ENCODE results near the gene PIGT.

PIGT gene

DNA sequence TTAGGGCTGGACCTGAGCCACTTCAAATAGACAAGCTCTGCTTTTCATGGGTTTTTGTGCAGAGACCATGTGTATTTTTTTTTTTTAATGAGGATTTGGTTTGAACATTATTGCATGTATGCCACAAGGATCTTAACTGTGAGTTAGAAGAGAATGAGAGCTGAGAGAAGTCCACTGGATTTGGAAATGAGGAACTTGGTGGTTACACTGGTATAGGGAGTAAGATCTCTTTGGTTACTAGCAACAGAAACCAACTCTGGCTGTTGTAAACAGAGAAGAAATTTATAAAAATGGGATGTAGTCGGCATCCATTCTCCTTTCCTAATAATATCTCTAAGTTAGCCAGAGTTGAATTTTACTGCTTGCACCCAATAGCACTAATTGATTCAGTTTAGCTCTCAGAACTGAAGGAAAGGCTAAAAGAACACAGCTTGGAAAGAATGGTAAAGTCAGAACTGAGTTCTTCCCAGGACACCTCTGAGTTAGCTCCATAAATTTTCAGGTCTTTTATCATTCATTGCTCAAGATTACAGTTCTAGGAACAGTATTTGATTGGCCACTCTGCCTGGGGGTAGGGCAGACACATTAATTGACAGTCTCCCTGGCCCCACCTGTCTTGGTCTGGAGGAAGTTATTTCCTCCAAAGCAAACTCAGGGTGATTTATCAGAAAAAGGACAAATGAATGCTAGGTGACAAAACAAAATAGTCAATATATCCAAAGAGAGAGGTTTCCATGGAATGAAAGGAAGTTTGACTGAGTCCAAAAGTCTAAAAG is 49.7 kb downstream of the PIGT start:
- ChIA-PET CTCF (interaction anchor here (0.9 to 1.5 kb wide), 3 partner anchors 16 to 143 kb away, joined by 3 to 6 read pairs (median 5); no protein-coding TSS in a partner anchor), POLR2A (no interaction called here)
- no peak for DNase-seq (ENCODE audit: extremely low spot score)
- no peak for TF ChIP-seq LEF1 (IDR thresholded peaks at IDR 0.05; ENCODE audit: borderline replicate concordance)
- TF ChIP-seq CTBP1 (IDR thresholded peaks at IDR 0.05; ENCODE audit: borderline replicate concordance): no peak
- TF ChIP-seq, protein P1, sequence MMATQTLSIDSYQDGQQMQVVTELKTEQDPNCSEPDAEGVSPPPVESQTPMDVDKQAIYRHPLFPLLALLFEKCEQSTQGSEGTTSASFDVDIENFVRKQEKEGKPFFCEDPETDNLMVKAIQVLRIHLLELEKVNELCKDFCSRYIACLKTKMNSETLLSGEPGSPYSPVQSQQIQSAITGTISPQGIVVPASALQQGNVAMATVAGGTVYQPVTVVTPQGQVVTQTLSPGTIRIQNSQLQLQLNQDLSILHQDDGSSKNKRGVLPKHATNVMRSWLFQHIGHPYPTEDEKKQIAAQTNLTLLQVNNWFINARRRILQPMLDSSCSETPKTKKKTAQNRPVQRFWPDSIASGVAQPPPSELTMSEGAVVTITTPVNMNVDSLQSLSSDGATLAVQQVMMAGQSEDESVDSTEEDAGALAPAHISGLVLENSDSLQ (IDR thresholded peaks at IDR 0.05): no peak

DNA sequence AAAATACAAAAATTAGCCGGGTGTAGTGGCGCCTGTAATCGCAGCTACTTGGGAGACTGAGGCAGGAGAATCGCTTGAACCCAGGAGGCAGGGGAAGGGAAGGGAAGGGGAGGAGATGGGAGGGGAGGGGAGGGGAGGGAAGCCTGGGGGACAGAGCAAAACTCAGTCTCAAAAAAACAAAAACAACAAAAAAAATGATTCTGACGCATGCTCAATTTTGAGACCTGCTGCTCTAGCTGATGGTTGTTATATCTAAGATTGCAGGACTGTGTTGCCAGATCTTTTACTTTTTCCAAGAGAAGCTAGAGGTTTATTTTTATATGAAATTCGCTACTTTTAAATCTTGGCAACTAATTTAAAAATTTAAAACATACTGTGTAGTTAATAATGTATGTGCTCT is 51.2 kb downstream of the PIGT start:
- CTCF ChIA-PET: interaction anchor here (1.3 kb wide), 1 partner anchor 304 kb away, joined by 3 read pairs; no protein-coding TSS in a partner anchor
- POLR2A ChIA-PET: no interaction called here
- TF ChIP-seq SP1 (IDR thresholded peaks at IDR 0.05) (no peak), CTBP1 (IDR thresholded peaks at IDR 0.05; ENCODE audit: borderline replicate concordance) (no peak), FOXA1 (IDR thresholded peaks at IDR 0.05) (no peak), ARNT (IDR thresholded peaks at IDR 0.05) (no peak), TARDBP (IDR thresholded peaks at IDR 0.05) (no peak), ELF4 (IDR thresholded peaks at IDR 0.05) (no peak), NFRKB (IDR thresholded peaks at IDR 0.05) (no peak), L3MBTL2 (conservative IDR thresholded peaks at IDR 0.05) (no peak), HDGF (IDR thresholded peaks at IDR 0.05; ENCODE audit: borderline replicate concordance) (no peak), FOXM1 (IDR thresholded peaks at IDR 0.05; ENCODE audit: borderline replicate concordance) (no peak), LEF1 (IDR thresholded peaks at IDR 0.05; ENCODE audit: borderline replicate concordance) (no peak), ZNF384 (IDR thresholded peaks at IDR 0.05) (no peak), BHLHE40 (IDR thresholded peaks at IDR 0.05; ENCODE audit: borderline replicate concordance) (no peak), SUZ12 (IDR thresholded peaks at IDR 0.05) (no peak)
- TF ChIP-seq, protein P1 (IDR thresholded peaks at IDR 0.05): no peak
- no peak for DNase-seq (ENCODE audit: extremely low spot score)

DNA sequence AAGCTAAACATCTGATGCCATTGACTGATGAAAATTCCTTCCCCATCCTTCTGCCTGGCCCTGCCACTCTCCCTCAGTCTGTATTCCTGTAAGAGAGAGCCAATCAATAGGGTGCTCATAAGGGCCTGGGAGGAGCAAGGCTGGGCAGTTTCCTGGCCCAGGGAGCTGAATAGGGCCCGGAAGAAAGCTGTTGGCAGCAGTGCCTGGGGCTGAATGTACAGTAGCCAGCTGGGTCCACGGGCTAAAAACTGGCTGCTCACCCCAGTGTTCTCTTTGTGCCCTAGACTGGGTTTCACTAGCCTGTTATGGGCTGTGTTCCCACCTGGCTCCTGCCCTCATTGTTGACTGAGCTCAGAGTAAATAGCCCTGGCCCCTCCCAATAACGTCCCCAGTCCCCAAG is 51.9 kb downstream of the PIGT start:
- DNase-seq (ENCODE audit: extremely low spot score): no peak
- POLR2A ChIA-PET: no interaction called here
- no peak for TF ChIP-seq HDGF (IDR thresholded peaks at IDR 0.05; ENCODE audit: borderline replicate concordance)
- no peak for TF ChIP-seq NFRKB (IDR thresholded peaks at IDR 0.05)
- TF ChIP-seq SP1 (IDR thresholded peaks at IDR 0.05): no peak
- no peak for TF ChIP-seq SUZ12 (IDR thresholded peaks at IDR 0.05)
- no peak for TF ChIP-seq ELF4 (IDR thresholded peaks at IDR 0.05)
- TF ChIP-seq ZNF384 (IDR thresholded peaks at IDR 0.05): no peak
- TF ChIP-seq LEF1 (IDR thresholded peaks at IDR 0.05; ENCODE audit: borderline replicate concordance): no peak
- TF ChIP-seq BHLHE40 (IDR thresholded peaks at IDR 0.05; ENCODE audit: borderline replicate concordance): no peak
- TF ChIP-seq, protein P1 (IDR thresholded peaks at IDR 0.05): no peak
- TF ChIP-seq FOXK2 (IDR thresholded peaks at IDR 0.05): no peak
- no peak for TF ChIP-seq FOXA1 (IDR thresholded peaks at IDR 0.05)
- no peak for TF ChIP-seq TARDBP (IDR thresholded peaks at IDR 0.05)
- no peak for TF ChIP-seq ARNT (IDR thresholded peaks at IDR 0.05)
- TF ChIP-seq L3MBTL2 (conservative IDR thresholded peaks at IDR 0.05): no peak
- TF ChIP-seq FOXM1 (IDR thresholded peaks at IDR 0.05; ENCODE audit: borderline replicate concordance): no peak
- TF ChIP-seq CTBP1 (IDR thresholded peaks at IDR 0.05; ENCODE audit: borderline replicate concordance): no peak
- CTCF ChIA-PET: interaction anchor here (0.6 to 1.3 kb wide), 3 partner anchors 18 to 305 kb away, joined by 3 to 4 read pairs (median 4); no protein-coding TSS in a partner anchor

DNA sequence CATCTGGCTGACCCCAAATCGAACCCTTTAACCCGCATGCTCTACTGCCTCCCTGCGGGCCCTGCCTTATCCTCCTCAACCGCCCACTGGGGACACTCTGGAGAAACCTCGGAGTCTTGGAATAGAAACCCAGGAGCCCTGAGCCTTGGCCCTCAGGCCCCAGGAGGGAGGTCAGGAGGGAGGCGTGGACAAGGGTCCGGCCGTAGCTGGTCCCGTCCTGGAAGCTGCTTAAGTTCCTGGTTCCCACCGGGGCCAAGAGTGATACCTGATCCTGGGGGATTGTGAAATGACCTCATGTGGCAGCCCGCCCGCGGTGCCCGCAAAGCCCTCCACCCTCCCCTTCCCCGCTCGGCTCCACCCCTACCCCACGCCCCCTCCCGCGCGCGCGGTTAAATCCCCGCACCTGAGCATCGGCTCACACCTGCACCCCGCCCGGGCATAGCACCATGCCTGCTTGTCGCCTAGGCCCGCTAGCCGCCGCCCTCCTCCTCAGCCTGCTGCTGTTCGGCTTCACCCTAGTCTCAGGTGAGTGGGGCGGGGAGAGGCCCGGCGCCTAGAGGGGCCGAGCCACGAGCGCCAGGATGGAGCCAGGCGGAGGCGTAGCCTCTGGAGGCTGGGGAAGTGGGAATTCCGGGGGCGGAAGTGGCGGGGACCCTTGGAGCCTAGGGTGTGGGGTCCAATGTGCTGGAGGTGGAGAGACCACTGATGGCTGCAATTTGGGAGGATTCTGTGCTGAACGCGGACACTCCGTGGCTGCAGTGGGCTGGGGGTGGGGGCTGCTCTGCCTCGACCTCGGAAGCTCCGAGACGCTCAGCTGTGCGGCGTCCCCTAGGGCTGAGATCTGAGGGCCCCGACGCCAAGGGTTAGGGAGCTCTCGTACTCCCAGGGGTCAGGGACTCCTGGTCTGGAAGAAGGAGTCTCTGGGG is 53.7 kb downstream of the PIGT start, which contains the start of gene WFDC2:
WFDC2 (plus strand) TSS at position 418 of the 926 bp plus-strand sequence; CDS start at position 447, 29 bp downstream.
- ChIA-PET POLR2A (no interaction called here), CTCF (no interaction called here)
- no peak for DNase-seq (ENCODE audit: extremely low spot score)
- no peak for TF ChIP-seq ZNF384 (IDR thresholded peaks at IDR 0.05)
- no peak for TF ChIP-seq SUZ12 (IDR thresholded peaks at IDR 0.05)
- TF ChIP-seq ELF4 (IDR thresholded peaks at IDR 0.05): no peak
- TF ChIP-seq BHLHE40 (IDR thresholded peaks at IDR 0.05; ENCODE audit: borderline replicate concordance): no peak
- TF ChIP-seq, protein P1 (IDR thresholded peaks at IDR 0.05): no peak
- no peak for TF ChIP-seq CTBP1 (IDR thresholded peaks at IDR 0.05; ENCODE audit: borderline replicate concordance)
- TF ChIP-seq FOXM1 (IDR thresholded peaks at IDR 0.05; ENCODE audit: borderline replicate concordance): no peak
- TF ChIP-seq L3MBTL2 (conservative IDR thresholded peaks at IDR 0.05): no peak
- no peak for TF ChIP-seq NFRKB (IDR thresholded peaks at IDR 0.05)
- TF ChIP-seq SP1 (IDR thresholded peaks at IDR 0.05): no peak
